Activated CD4-positive, alpha-beta T cell treated with anti-CD3 and anti-CD28 coated beads, Interleukin-2, amount 10 ng/mL, durations not matched to agents 7 days and 5 days (primary cell): ENCODE results near the gene LDAF1. TPM values are rescaled to one million over a fixed set of nuclear protein-coding genes. Genes with fewer than 3 reads are reported as not detected.

Source experiments
- CTCF ChIA-PET: fragments of 350-600 bp; sonication (Branson Sonifier 250); formaldehyde crosslinking; loops from one replicate; lab custom pipeline; 2021; ENCODE audit warnings: antibody characterized with exemption; lab: Charles Lee
- POLR2A ChIA-PET: fragments of 350-600 bp; sonication (Branson Sonifier 250); formaldehyde crosslinking; loops from one replicate; lab custom pipeline; 2021; ENCODE audit warnings: antibody characterized with exemption; lab: Charles Lee
- DNase-seq: peaks from one replicate; pipeline ENCODE4 v3.0.0-alpha.2; 2020
- H3K27ac Mint-ChIP-seq: one replicate; pipeline ENCODE4 v1.8.0; 2021; ENCODE audit warnings: mild to moderate bottlenecking, moderate library complexity, mixed read lengths
- H3K27me3 Mint-ChIP-seq: one replicate; pipeline ENCODE4 v1.8.0; 2021; ENCODE audit warnings: mixed read lengths
- H3K36me3 Mint-ChIP-seq: one replicate; pipeline ENCODE4 v1.8.0; 2021; ENCODE audit warnings: low read depth, mixed read lengths
- H3K4me1 Mint-ChIP-seq: one replicate; pipeline ENCODE4 v1.8.0; 2021; ENCODE audit warnings: mixed read lengths
- H3K4me3 Mint-ChIP-seq: one replicate; pipeline ENCODE4 v1.8.0; 2021; ENCODE audit warnings: mild to moderate bottlenecking, moderate library complexity, mixed read lengths
- H3K9me3 Mint-ChIP-seq: one replicate; pipeline ENCODE4 v1.8.0; 2021; ENCODE audit warnings: mixed read lengths
- total RNA-seq, 2 experiments: library from RNA; stranded (reverse); gene quantifications; one replicate each; pipeline ENCODE4 v1.2.3, GENCODE V29; 2021

LDAF1 gene
- total RNA-seq, 2 experiments from 2014 or later, result 11.2 to 13.6 TPM

GRCh38 chr16:21208446-21209230 is 50.2 kb downstream of the LDAF1 start:
- Mint-ChIP-seq H3K4me3 (no peak overlapping the region), H3K4me1 (no peaks in the 10 kb centered on the region), H3K36me3 (no peaks in the 10 kb centered on the region), H3K9me3 (no peaks in the 10 kb centered on the region), H3K27ac (no peak overlapping the region), H3K27me3 (peaks cover 4% of the 10 kb centered on the region)
- no peak for DNase-seq
- POLR2A ChIA-PET, result no interaction called here
- CTCF ChIA-PET, result interaction anchor here (1.1 kb wide), 1 partner anchor 10 kb away, joined by 3 read pairs; no protein-coding TSS in a partner anchor

GRCh38 chr16:21211486-21211885 is 53.0 kb downstream of the LDAF1 start, which contains the start of gene ZP2:
Gene ZP2 (minus strand): TSS chr16:21211574. CDS start chr16:21211547, 27 bp downstream.
- CTCF ChIA-PET, result interaction anchor here (0.6 kb wide), 1 partner anchor 1882 kb away, joined by 3 read pairs; no protein-coding TSS in a partner anchor
- Mint-ChIP-seq H3K9me3 (no peaks in the 10 kb centered on the region), H3K4me3 (no peak within 1 kb of the TSS)

DNA sequence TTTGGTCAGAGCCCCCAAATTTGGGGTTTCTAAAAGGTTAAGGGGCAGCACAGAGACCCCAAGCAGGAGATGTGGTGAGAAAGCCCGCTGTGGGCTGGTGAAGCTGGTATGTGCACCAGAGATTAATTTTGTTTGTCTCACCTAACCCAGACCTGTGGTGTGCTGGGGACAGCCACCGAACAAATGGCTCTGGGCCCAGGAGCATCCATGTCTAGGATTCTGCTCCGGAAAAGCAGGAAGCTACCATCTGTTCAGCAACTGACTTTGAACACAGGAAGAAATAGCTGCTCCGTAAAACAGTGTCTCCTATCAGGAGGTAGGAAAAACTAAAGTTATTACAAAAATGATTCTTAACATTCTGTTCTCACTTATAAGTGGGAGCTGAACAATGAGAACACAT is 55.6 kb downstream of the LDAF1 start:
- Mint-ChIP-seq H3K9me3 (no peaks in the 10 kb centered on the region), H3K36me3 (no peaks in the 10 kb centered on the region), H3K4me3 (no peak overlapping the region), H3K4me1 (no peaks in the 10 kb centered on the region), H3K27ac (no peak overlapping the region), H3K27me3 (peaks cover 8% of the 10 kb centered on the region)
- ChIA-PET CTCF (no interaction called here), POLR2A (no interaction called here)
- no peak for DNase-seq

More at GRCh38 chr16:21211486-21211885, 53.0 kb downstream of the LDAF1 start, which contains the start of gene ZP2:
- Mint-ChIP-seq H3K27me3 (peaks cover 6% of the 10 kb centered on the region), H3K27ac (no peak within 1 kb of the TSS), H3K36me3 (no peaks in the 10 kb centered on the region), H3K4me1 (no peaks in the 10 kb centered on the region)
- no peak for DNase-seq
- POLR2A ChIA-PET, result no interaction called here

- no peaks in the 10 kb centered on the region for H3K36me3 Mint-ChIP-seq
- H3K4me1 Mint-ChIP-seq, result no peaks in the 10 kb centered on the region
- no peak overlapping the region for H3K4me3 Mint-ChIP-seq
- ChIA-PET CTCF (interaction anchor here (0.6 kb wide), 1 partner anchor 483 kb away, joined by 3 read pairs; no protein-coding TSS in a partner anchor), POLR2A (no interaction called here)
- no peak overlapping the region for H3K27ac Mint-ChIP-seq
- DNase-seq, result no peak
- H3K9me3 Mint-ChIP-seq, result no peaks in the 10 kb centered on the region
- H3K27me3 Mint-ChIP-seq, result peaks cover 28% of the 10 kb centered on the region
Measured at GRCh38 chr16:21217121-21217520, 58.6 kb downstream of the LDAF1 start.

- ChIA-PET POLR2A (no interaction called here), CTCF (no interaction called here)
- Mint-ChIP-seq H3K4me1 (peaks cover 2% of the 10 kb centered on the region), H3K36me3 (no peaks in the 10 kb centered on the region), H3K4me3 (no peak overlapping the region), H3K27me3 (peaks cover 31% of the 10 kb centered on the region), H3K27ac (no peak overlapping the region), H3K9me3 (no peaks in the 10 kb centered on the region)
- no peak for DNase-seq
Measured at GRCh38 chr16:21218153-21218552, 59.7 kb downstream of the LDAF1 start.

GRCh38 chr16:21219551-21219950 is 61.1 kb downstream of the LDAF1 start:
- Mint-ChIP-seq H3K27ac (no peak overlapping the region), H3K4me1 (peaks cover 3% of the 10 kb centered on the region), H3K27me3 (peaks cover 33% of the 10 kb centered on the region), H3K36me3 (no peaks in the 10 kb centered on the region), H3K4me3 (no peak overlapping the region), H3K9me3 (no peaks in the 10 kb centered on the region)
- CTCF ChIA-PET, result interaction anchor here (0.8 kb wide), 1 partner anchor 19 kb away, joined by 5 read pairs; no protein-coding TSS in a partner anchor
- DNase-seq, result no peak
- POLR2A ChIA-PET, result no interaction called here

DNA sequence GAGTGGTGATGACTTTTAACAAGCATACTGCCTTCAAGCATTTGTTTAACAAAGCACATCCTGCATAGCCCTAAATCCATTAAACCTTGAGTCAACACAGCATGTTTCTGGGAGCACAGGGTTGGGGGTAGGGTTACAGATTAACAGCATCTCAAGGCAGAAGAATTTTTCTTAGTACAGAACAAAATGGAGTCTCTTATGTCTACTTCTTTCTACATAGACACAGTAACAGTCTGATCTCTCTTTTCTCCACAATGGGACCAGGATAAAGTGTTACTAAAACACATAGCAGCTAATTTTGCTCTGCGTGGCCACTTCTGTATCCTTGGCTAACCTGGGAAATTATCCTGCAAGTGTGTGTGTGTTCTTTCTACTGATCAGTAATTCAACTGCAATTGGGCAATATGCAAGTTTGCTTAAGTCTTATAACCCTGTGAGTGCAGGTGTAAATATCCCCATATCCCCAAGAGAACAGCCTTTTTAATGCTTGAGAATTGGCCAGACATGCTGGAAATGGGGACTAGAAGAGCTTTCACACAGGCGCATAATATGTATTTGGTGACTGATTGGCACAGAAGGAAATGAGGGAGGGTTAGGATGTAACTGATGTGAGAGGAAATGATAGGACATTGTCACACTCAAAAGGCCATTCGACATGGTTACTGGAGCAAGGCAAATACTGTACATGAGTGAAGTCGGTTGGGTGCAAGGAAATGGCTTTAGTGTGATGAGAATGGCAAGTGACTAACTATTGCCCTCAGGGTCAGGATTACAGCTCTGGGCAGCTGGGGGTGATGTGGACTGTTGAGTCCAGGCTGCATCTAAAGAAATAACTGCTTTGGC is 64.2 kb downstream of the LDAF1 start:
- CTCF ChIA-PET, result no interaction called here
- Mint-ChIP-seq H3K9me3 (no peaks in the 10 kb centered on the region), H3K27ac (no peak overlapping the region), H3K36me3 (no peaks in the 10 kb centered on the region), H3K4me3 (no peak overlapping the region), H3K27me3 (peaks cover 45% of the 10 kb centered on the region), H3K4me1 (peaks cover 13% of the 10 kb centered on the region)
- POLR2A ChIA-PET, result no interaction called here
- no peak for DNase-seq

DNA sequence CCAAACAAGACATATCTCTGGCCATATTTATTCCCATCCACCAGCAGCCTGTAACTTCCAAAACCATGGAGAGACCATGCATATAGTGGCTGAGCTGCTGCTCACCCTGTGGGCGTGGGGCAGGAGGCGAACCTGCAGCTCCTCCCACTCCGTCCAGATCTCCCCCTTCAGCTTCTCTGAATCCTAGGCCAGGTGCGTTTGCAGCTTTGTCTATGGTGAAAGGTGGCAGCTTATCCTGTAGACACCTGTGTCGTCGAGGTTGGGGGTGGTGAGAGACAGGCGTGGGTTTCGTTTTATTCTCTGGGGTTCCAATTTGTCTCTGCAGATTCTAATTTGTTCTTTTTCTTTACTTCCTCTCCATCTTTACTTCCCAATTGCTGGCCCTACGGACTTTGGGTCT is 65.3 kb downstream of the LDAF1 start:
- no peaks in the 10 kb centered on the region for H3K9me3 Mint-ChIP-seq
- CTCF ChIA-PET, result no interaction called here
- no peak for DNase-seq
- no peak overlapping the region for H3K4me3 Mint-ChIP-seq
- POLR2A ChIA-PET, result no interaction called here
- no peak overlapping the region for H3K27ac Mint-ChIP-seq
- H3K4me1 Mint-ChIP-seq, result peaks cover 13% of the 10 kb centered on the region
- no peaks in the 10 kb centered on the region for H3K36me3 Mint-ChIP-seq
- peaks cover 55% of the 10 kb centered on the region for H3K27me3 Mint-ChIP-seq

- no peak overlapping the region for H3K4me3 Mint-ChIP-seq
- no peak for DNase-seq
Measured at GRCh38 chr16:21224800-21225199, 66.3 kb downstream of the LDAF1 start.

GRCh38 chr16:21226749-21227148 is 68.3 kb downstream of the LDAF1 start:
- Mint-ChIP-seq H3K36me3 (no peaks in the 10 kb centered on the region), H3K27me3 (peaks cover 56% of the 10 kb centered on the region), H3K9me3 (no peaks in the 10 kb centered on the region), H3K27ac (no peak overlapping the region), H3K4me3 (no peak overlapping the region), H3K4me1 (peaks cover 13% of the 10 kb centered on the region)
- POLR2A ChIA-PET, result no interaction called here
- no peak for DNase-seq
- CTCF ChIA-PET, result no interaction called here

More at GRCh38 chr16:21224800-21225199, 66.3 kb downstream of the LDAF1 start:
- Mint-ChIP-seq H3K36me3 (no peaks in the 10 kb centered on the region), H3K27me3 (peaks cover 61% of the 10 kb centered on the region), H3K9me3 (no peaks in the 10 kb centered on the region), H3K27ac (no peak overlapping the region), H3K4me1 (peaks cover 13% of the 10 kb centered on the region)
- ChIA-PET POLR2A (no interaction called here), CTCF (no interaction called here)

DNA sequence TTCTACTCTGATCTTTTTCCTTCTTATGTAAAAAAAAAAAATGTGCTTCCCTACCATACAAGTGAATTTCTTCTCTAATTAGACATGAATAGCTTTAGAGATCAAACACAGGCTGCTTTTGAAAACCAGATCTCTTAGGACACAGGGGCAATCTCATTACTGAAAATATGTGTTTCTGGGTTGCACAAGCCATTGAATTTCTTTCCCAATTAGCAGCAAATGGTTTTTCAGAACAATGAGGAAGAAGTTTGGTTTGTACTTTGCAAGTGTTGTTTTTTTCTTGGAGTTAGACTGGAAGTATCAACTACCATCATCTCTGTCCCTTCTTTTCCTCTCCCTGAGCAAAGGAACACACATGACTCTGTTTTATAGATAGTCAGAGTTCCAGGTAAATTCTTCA is 69.4 kb downstream of the LDAF1 start:
- Mint-ChIP-seq H3K27me3 (peaks cover 58% of the 10 kb centered on the region), H3K4me3 (no peak overlapping the region), H3K36me3 (no peaks in the 10 kb centered on the region), H3K9me3 (no peaks in the 10 kb centered on the region), H3K27ac (no peak overlapping the region), H3K4me1 (peaks cover 12% of the 10 kb centered on the region)
- no peak for DNase-seq
- ChIA-PET CTCF (no interaction called here), POLR2A (no interaction called here)

DNA sequence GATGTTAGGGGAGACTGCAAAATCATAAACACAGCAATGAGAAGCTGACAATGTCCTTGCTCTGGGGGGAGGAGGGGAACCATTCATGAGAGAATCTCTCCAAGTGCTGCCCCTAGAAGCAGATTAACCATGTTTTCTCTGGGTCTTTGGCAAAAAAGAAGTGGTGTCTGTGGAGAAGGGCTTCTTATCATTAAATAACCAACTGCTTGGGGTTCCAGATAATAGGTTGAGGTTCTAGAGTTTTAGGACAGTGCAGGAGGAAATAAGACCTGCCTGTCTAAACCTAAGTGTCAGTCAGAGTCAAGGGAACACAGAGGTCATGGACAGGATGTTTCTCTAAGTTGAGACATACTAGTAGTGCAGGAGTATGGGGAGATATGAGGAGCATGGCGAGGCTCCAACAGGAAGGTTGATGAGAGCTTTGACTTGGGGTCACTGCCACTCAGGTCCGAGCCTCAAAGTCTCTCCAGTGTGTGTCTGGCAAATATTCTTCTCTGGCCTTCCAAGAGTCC is 69.9 kb downstream of the LDAF1 start:
- Mint-ChIP-seq H3K27ac (no peak overlapping the region), H3K9me3 (no peaks in the 10 kb centered on the region), H3K4me1 (peaks cover 11% of the 10 kb centered on the region), H3K4me3 (no peak overlapping the region), H3K27me3 (peaks cover 59% of the 10 kb centered on the region), H3K36me3 (no peaks in the 10 kb centered on the region)
- ChIA-PET POLR2A (no interaction called here), CTCF (no interaction called here)
- DNase-seq, result no peak
